Measurements from ENCODE around the gene LPP.

The LPP gene

GRCh38 chr3:188385295-188385694 lies 231.3 kb downstream of the LPP start:
- no peak for DNase-seq

- DNase-seq, result no peak
These were observed 235.9 kb downstream of the LPP start for GRCh38 chr3:188389711-188390342.

DNA sequence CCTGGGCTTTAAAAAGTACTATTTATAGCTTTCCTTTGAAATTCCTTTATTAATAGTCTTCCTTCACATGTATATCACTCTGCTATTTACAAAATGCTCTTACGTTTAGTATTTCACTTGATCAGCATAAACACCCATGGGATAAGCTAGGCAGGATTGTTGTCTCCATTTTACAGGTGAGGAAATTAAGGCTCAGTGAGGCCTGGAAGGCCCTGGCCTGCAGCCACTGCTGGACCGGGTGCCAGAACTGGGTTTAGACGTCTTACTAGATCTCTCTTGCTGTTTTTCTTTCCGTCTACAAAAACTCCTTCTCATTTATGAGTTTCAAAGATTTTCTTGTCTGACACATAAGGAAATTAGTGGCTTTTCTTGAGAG lies 236.4 kb downstream of the LPP start:
- DNase-seq, result no peak

GRCh38 chr3:188390775-188391443 lies 237.0 kb downstream of the LPP start:
- DNase-seq, result no peak

DNA sequence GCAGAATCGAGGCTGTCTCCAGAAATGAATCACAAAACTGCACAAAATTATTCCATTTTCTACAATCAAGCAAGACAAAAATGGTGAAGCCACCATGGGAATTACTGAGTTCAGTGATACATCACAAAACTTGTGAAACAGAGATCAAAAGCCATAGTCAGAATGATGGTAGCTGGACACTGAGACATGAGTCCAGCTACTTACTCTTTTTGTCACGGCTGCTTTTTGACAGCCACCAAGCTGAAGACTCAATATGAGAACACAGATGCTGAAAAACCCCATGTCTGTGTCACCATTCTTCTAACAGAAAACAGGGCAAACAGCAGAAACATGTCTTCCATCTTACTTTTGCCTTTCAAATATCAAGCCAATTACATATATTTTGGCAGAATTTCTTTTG lies 237.6 kb downstream of the LPP start:
- no peak for DNase-seq

GRCh38 chr3:188392076-188392475 lies 238.1 kb downstream of the LPP start:
- no peak for DNase-seq

GRCh38 chr3:188394623-188395022 lies 240.7 kb downstream of the LPP start:
- no peak for DNase-seq

GRCh38 chr3:188396251-188396650 lies 242.3 kb downstream of the LPP start:
- DNase-seq, result no peak

DNA sequence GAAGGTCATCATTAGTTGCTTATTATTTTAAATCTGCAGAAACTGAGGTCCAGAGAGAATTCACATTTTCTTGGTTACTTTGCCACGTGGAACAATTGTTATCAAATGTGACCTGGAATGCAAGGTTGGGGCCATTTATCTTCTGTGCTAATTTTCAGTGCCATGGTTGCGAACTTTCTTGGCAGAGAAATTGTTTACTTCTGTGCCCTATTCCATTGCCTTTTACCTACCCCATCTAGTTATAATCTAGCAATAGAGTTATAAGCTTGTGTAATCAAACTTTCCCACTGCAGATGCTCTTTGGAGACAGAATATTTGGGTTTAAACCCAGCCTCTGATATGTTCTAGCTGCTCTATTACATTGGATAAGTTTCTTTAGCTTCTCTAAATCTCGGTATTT lies 242.9 kb downstream of the LPP start:
- no peak for DNase-seq

DNA sequence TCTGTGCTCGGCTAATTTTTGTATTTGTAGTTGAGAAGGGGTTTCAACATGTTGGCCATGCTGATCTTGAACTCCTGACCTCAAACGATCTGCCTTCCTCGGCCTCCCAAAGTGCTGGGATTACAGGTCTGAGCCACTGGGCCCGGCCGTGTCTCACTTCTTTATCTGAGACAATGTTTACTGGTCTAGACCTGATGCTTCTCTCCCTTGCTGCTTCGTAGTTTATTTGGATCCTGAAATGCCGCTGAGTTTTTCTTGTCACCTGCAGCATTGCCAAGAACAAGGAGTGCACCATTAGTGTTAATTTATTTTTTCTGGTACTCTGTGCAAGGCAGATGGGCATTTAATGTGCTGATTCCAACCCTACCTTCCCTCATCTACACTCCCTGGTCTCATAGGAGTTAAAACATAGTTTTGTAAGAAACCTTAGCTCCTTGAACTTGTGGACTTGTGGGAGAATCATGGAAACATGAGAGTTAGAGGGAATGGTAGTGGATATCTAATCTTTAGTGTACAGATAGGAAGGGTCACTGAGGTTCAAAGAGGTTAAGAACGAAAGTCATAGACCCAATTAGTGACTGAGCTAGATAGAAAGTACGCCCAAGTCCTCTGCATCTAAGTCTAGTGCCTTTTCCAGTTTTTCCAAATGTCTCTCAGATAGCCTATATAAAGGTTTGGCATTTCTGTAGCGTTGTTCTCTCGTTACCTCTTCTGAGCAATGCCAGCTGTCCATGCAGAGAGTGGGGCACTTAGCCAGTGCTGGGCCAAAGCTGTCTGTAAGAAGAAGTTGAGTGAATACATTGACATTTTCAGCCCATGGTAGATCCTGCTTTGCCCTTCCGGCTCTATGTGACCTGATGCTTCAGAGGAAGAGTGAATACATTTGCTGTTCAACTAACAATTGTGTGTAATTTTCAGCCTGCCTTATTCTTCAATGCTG lies 244.1 kb downstream of the LPP start:
- no peak for DNase-seq

DNA sequence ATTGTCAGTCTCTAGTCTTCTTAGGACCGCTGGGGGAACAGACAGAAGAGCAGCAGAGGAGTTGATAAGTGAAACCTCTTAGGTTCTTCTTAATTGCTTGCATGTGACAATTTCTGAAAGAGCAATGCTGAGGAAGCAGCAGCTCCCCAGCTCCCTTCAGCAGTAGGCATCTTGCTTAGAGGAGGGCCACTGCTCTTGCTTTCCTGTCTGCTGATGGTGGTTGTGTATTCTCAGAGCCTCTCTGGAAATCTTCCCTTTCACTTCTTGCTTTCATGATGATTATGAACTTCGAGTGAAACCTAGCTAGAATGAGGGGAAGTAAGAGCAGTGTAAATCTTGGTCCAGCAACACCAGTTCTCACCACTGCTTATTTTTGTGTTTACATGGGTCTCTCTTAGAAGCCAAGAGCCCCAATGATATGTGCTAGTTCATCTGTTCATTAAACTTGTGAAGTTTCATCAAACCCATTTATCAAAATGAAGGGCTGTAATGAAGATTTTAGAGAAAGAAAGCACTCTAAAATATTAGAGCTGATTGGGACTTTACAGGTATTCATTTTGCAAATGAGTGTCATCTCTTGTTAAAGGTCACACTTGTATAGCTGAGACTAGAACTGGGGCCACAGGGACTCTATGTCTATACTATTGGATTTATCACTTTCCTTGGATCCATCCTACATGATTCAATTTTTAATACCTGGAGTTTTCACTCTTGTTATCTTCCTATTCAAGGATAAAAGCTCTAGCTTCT lies 246.7 kb downstream of the LPP start:
- DNase-seq, result no peak

GRCh38 chr3:188401244-188401993 lies 247.5 kb downstream of the LPP start:
- DNase-seq, result no peak

DNA sequence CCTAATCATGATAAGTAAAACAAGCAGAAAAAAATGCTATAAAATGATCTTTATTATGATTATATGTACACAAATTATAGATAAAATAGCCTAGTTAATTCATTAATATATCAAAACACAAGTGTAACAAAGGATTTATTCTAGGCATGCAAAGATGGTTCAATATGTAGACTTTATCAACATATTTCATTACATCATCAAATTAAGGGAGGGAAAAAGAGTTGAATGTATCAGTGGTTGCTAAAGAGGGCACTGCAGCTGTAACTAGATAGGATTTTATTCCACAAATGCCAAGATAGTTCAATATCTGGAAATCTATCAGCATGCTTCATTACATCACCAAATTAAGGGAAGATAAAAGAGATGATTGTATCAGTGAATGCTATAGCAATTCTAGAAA lies 248.3 kb downstream of the LPP start:
- DNase-seq, result no peak

DNA sequence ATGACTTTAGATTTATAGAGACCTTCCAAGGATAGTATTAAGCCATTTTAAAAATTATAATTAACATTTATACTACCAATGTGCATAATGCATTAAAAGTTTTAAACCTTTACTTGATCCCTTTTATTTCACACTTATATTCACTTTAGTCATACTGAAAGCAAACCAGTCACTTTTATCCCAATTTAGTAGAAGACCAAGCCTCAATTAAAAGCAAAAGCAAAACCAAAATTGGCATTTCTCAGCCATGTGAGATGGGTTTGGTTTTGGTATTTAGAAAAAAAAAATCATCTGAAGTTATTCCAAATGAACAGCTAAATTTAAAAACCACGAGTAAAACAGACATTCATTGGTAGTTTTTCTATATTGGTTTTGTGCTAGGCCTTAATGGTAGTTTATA lies 249.4 kb downstream of the LPP start:
- no peak for DNase-seq

DNA sequence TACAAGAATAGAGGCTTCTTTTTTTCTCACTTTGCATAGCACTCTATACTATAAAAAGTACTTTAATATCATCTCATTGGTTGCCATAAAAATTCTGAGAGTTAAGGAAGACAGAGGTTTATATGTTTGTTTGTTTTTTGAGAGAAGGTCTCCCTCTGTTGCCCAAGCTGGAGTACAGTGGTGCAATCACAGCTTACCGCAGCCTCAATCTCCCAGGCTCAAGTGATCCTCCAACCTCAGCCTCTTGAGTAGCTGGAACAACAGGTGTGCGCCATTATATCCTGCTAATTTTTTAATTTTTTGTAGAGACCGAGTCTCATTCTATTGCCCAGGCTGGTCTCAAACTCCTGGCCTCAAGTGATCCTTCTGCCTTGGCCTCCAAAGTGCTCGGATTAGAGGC lies 250.2 kb downstream of the LPP start:
- DNase-seq, result no peak

DNA sequence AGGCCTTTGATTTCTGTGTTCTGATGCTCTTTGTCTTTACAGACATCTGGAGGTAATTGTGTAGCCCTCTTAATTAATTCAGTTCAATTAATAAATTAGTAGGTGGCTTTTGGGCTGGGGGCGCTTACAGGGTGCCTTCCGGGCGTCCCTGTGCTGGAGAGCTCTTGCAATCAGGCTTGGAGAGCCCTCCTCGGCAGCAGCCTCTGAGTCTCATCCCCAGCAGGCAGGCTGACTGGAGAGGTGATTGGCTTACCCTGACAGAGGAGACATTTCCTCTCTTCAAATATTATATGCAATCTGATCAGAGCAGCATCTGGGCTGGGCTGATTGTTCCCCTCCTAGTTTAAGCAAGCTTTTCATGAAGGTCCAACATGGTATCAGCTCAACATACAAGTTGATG lies 250.7 kb downstream of the LPP start:
- DNase-seq, result no peak

DNA sequence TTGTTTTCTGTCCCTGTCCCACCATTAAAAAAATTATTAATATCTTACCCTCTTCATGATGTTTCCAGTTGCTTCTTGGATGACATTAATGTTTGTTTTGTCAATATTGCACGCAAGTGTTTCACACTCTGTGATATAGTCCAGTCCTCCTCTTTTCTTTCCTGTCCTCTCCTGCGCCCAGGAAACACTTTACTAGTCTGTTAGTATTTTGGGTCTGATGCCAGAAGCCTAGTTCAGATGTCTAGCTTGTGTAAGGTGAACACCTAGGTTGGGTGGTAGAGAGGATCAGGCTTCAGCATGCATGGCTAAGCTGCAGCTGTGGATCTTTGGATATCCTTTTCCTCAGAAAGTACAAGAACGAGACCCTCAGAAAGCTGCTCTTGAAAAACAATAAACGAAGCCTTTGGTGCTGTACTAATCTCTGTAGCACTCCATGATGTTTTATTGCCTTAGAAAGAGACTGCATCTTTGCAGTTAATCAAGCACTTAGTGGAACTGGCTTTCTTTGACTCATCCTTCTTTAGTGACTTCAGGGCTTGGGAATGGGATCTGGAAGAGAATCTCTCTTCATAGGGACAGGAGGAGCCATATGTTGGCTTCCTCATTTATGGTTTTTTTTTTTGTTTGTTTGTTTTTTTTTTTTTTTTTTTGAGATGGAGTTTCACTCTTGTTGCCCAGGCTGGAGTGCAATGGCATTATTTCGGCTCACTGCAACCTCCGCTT lies 253.4 kb downstream of the LPP start:
- no peak for DNase-seq

- no peak for DNase-seq
These were observed 254.9 kb downstream of the LPP start for GRCh38 chr3:188408831-188409230.

- DNase-seq, result no peak
These were observed 257.8 kb downstream of the LPP start for GRCh38 chr3:188411750-188412149.

- DNase-seq, result no peak
These were observed 261.2 kb downstream of the LPP start for GRCh38 chr3:188415196-188415595.

DNA sequence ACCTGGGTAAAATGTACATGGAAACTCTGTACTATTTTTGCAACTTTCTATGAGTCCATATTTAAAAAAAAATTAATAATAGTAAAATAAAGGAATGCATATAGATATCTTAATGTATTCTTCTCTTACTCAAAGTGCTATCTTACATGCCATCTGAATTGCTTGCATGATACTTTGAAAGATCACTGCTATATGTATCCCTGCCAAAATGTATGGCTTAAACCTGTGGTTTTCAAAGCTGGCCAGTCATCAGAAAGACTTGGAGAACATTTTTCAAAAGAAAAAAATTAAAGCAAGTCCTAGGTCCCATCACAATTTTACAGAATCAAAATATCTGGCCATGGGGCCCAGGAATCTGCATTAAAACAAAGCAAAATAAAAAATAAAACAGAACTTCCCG lies 262.1 kb downstream of the LPP start:
- DNase-seq, result no peak

DNA sequence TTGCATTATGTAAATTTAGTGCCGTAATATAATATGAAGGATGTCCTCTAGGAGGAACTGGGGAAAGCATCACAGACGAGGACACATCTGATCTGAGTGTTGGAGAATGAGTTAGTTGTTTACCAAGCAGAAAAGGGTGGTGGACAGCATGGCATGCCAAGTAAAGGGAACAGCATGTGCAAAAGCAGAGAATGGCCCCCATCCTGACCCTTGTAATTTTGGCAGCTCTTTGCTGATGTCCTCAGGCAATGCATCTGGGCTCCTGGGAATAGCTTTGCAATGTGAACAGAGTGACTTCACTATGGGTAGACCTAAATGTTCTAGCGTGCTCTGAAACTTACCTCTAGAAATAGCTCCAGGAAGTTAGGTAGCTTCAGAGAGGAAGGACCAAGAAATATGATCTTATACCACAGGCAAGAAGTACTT lies 263.3 kb downstream of the LPP start:
- DNase-seq, result no peak
